ENCODE measurements around the gene AFAP1L2. TPM values are rescaled to one million over a fixed set of nuclear protein-coding genes. Genes with fewer than 3 reads are reported as not detected.

The AFAP1L2 gene
- total RNA-seq, 1 experiment from 2014 or later = 170 TPM

DNA sequence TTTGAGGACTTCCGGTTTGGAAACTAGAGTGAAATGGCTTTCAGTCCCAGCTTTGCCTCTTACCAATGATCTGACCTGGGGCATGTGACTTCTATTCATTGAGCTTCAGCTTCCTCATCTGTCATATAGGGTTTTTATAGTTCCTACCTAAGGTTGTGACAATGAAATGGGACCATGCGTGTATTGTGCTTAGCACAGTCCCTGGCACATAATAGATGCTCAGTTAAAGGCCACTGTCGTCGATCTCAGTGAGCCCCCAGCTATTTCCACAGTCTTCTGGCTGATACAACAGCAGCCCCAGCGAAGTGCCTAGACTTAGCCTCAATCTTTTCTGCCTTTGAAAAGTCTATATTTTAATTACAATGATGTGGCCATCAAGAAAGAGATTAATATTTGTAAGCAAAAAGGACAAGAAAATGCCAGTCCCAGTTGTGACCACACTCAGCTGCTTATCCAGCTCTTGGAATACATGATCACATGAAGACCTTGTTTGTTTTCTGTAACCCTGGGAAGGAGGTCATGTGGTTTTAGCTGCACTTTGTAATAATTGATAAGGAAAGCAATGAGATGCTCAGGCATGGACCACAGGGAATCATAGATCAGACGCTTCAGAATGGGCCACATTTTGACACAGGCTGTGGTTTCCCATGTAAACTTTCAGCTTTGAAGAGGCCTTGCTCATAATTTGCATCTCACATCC, 120.6 kb downstream of the AFAP1L2 start:
- POLR2A ChIA-PET = no interaction called here
- DNase-seq (ENCODE audit: low read depth, low spot score) (no peak), ATAC-seq (no peak)
- Histone ChIP-seq H3K4me3 (ENCODE audit: low read depth in 2 of 2, low read length in 2 of 2) (no peak overlapping the region), H3K9me3 (ENCODE audit: control insufficient read depth, insufficient read depth, low read depth, low read length) (no peaks in the 10 kb centered on the region), H3K27me3 (ENCODE audit: control insufficient read depth, insufficient read depth, low read length) (no peaks in the 10 kb centered on the region), H3K36me3 (ENCODE audit: control insufficient read depth, insufficient read depth, low read length) (no peaks in the 10 kb centered on the region), H3K4me1 (ENCODE audit: control insufficient read depth, insufficient read depth, low read length) (peaks cover 5% of the 10 kb centered on the region; the same call in 1 of the 2 replicates), H3K27ac (ENCODE audit: low read length) (no peak overlapping the region)
- BruUV-seq (replicated peaks) = no TSS peak
- TF ChIP-seq TCF7L2 (IDR thresholded peaks at IDR 0.05; ENCODE audit: low read depth, low read length) = no peak
- TF ChIP-seq, protein P1, sequence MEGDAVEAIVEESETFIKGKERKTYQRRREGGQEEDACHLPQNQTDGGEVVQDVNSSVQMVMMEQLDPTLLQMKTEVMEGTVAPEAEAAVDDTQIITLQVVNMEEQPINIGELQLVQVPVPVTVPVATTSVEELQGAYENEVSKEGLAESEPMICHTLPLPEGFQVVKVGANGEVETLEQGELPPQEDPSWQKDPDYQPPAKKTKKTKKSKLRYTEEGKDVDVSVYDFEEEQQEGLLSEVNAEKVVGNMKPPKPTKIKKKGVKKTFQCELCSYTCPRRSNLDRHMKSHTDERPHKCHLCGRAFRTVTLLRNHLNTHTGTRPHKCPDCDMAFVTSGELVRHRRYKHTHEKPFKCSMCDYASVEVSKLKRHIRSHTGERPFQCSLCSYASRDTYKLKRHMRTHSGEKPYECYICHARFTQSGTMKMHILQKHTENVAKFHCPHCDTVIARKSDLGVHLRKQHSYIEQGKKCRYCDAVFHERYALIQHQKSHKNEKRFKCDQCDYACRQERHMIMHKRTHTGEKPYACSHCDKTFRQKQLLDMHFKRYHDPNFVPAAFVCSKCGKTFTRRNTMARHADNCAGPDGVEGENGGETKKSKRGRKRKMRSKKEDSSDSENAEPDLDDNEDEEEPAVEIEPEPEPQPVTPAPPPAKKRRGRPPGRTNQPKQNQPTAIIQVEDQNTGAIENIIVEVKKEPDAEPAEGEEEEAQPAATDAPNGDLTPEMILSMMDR (IDR thresholded peaks at IDR 0.05) = no peak
- TF ChIP-seq POLR2AphosphoS5 (IDR thresholded peaks at IDR 0.05; ENCODE audit: low read depth, low read length) = no peak
- TF ChIP-seq, protein P2, sequence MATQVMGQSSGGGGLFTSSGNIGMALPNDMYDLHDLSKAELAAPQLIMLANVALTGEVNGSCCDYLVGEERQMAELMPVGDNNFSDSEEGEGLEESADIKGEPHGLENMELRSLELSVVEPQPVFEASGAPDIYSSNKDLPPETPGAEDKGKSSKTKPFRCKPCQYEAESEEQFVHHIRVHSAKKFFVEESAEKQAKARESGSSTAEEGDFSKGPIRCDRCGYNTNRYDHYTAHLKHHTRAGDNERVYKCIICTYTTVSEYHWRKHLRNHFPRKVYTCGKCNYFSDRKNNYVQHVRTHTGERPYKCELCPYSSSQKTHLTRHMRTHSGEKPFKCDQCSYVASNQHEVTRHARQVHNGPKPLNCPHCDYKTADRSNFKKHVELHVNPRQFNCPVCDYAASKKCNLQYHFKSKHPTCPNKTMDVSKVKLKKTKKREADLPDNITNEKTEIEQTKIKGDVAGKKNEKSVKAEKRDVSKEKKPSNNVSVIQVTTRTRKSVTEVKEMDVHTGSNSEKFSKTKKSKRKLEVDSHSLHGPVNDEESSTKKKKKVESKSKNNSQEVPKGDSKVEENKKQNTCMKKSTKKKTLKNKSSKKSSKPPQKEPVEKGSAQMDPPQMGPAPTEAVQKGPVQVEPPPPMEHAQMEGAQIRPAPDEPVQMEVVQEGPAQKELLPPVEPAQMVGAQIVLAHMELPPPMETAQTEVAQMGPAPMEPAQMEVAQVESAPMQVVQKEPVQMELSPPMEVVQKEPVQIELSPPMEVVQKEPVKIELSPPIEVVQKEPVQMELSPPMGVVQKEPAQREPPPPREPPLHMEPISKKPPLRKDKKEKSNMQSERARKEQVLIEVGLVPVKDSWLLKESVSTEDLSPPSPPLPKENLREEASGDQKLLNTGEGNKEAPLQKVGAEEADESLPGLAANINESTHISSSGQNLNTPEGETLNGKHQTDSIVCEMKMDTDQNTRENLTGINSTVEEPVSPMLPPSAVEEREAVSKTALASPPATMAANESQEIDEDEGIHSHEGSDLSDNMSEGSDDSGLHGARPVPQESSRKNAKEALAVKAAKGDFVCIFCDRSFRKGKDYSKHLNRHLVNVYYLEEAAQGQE (IDR thresholded peaks at IDR 0.05; ENCODE audit: insufficient read depth in 1 of 2, low read depth in 2 of 2, low read length in 1 of 2) = no peak
- no peak for TF ChIP-seq SIN3A (IDR thresholded peaks at IDR 0.05; ENCODE audit: borderline replicate concordance, insufficient read depth, low read depth, low read length)
- CTCF ChIA-PET = interaction anchor here (1.6 kb wide), 1 partner anchor 20 kb away, joined by 3 read pairs; no protein-coding TSS in a partner anchor
- in situ Hi-C loops (cut with HindIII; ENCODE audit: low pct_unique_long_range_greater_than_20kb, low sequenced_read_pairs) = no loop called here
- intact Hi-C loops (cut with micrococcal nuclease; ENCODE audit: unreplicated experiment) = no loop called here

DNA sequence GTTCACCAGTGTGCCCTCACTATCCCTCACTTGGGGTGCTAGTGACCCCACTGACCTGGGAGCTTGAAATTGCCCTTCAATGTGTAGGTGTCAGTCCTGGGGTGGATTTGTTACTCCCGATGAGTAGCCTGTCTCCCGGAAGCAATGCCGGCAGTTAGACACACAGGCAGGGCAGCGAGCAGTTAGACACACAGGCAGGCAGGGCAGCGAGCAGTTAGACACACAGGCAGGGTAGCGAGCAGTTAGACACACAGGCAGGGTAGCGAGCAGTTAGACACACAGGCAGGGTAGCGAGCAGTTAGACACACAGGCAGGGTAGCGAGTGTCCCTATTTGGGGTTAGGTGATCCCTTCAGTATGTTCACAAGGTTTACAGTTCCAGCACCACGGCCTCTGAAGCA, 121.2 kb downstream of the AFAP1L2 start:
- no peak for DNase-seq (ENCODE audit: low read depth, low spot score)
- Histone ChIP-seq H3K4me3 (ENCODE audit: low read depth in 2 of 2, low read length in 2 of 2) (no peak overlapping the region), H3K4me1 (ENCODE audit: control insufficient read depth, insufficient read depth, low read length) (peaks cover 5% of the 10 kb centered on the region; the same call in 1 of the 2 replicates), H3K36me3 (ENCODE audit: control insufficient read depth, insufficient read depth, low read length) (no peaks in the 10 kb centered on the region), H3K9me3 (ENCODE audit: control insufficient read depth, insufficient read depth, low read depth, low read length) (no peaks in the 10 kb centered on the region), H3K27ac (ENCODE audit: low read length) (no peak overlapping the region), H3K27me3 (ENCODE audit: control insufficient read depth, insufficient read depth, low read length) (no peaks in the 10 kb centered on the region)
- ATAC-seq = no peak
- in situ Hi-C loops (cut with HindIII; ENCODE audit: low pct_unique_long_range_greater_than_20kb, low sequenced_read_pairs) = no loop called here
- TF ChIP-seq, protein P1 (IDR thresholded peaks at IDR 0.05) = no peak
- TF ChIP-seq TCF7L2 (IDR thresholded peaks at IDR 0.05; ENCODE audit: low read depth, low read length) = no peak
- no peak for TF ChIP-seq POLR2AphosphoS5 (IDR thresholded peaks at IDR 0.05; ENCODE audit: low read depth, low read length)
- BruUV-seq (replicated peaks) = no TSS peak
- ChIA-PET POLR2A (no interaction called here), CTCF (interaction anchor here (1.6 kb wide), 1 partner anchor 21 kb away, joined by 3 read pairs; no protein-coding TSS in a partner anchor)
- intact Hi-C loops (cut with micrococcal nuclease; ENCODE audit: unreplicated experiment) = no loop called here

Measured in Panc1 (cell line).